ENCODE results near the gene RINL. TPM values are rescaled to one million over a fixed set of nuclear protein-coding genes. Genes with fewer than 3 reads are reported as not detected.
A peak's percentile ranks its signal among the peaks of the same experiment; 100 is the strongest.

RINL gene
- total and polyA plus RNA-seq, 2 donors from 2014 or later = 9.5 to 13.0 TPM

DNA sequence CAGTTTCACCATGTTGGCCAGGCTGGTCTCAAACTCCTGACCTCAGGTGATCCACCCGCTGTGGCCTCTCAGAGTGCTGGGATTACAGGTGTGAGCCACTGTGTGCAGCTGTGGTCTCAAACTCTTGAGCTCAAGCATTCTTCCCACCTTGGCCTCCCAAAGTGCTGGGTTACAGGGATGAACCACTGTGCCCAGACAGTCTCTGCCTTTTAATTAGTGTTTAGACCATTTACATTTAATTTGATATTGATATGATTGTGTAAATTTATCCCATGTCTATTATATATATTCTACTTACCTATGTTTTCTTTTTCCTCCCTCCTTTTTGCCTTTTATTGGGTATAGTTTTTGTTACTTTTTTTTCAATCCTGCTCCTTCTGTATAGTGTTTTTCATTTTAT lies 23.6 kb upstream of the RINL start:
- Histone ChIP-seq H3K4me3 (ENCODE audit: low read length in 3 of 3) (no peak overlapping the region), H3K9ac (ENCODE audit: low read length in 3 of 3) (no peak overlapping the region), H3K36me3 (ENCODE audit: control insufficient read depth in 2 of 3, insufficient read depth in 3 of 3, low read length in 3 of 3) (peaks cover 0 to 8% (median 5%) of the 10 kb centered on the region in 3 donors), H3K27me3 (ENCODE audit: control insufficient read depth, insufficient read depth, low read length) (no peaks in the 10 kb centered on the region), H3K27ac (ENCODE audit: low read depth in 2 of 2, low read length in 2 of 2) (no peak overlapping the region), H3K4me1 (ENCODE audit: control insufficient read depth in 2 of 3, insufficient read depth in 2 of 3, low read depth in 1 of 3, low read length in 3 of 3) (peaks cover 4 to 9% (median 9%) of the 10 kb centered on the region in 3 donors), H3K9me3 (ENCODE audit: control insufficient read depth in 2 of 3, insufficient read depth in 1 of 3, low read length in 3 of 3) (peaks cover 0 to 3% (median 0%) of the 10 kb centered on the region in 3 donors)
- FAIRE-seq (no peak), DNase-seq (no peak)
- intact Hi-C loops (cut with DNase I) = no loop called here
- TF ChIP-seq CTCF (IDR thresholded peaks at IDR 0.05; ENCODE audit: borderline replicate concordance, extremely low read depth, insufficient read depth) = no peak

DNA sequence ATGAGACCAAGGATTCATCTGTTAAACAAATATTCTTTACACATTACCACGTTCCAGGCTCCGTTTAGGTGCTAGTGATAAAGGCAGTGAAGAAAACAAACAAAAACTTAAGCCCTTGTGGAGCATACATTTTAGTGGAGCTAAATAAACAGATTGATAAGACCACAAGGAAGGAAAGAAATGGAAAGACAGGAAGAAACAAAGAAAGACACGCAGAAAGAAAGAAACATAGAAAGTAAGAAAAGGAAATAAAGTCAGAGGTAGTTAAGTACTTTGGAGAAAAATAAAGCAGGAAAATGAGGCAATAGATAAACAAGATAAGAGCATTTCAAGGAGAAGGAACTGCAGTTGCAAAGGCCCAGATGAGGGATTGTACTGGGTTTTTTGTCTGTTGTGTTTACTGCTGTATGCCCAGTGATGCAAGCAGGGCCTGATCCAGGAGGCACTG lies 22.7 kb upstream of the RINL start:
- H3K27ac ChIP-seq (ENCODE audit: low read depth in 2 of 2, low read length in 2 of 2) = no peak overlapping the region
- no peaks in the 10 kb centered on the region for H3K27me3 ChIP-seq (ENCODE audit: control insufficient read depth, insufficient read depth, low read length)
- H3K9me3 ChIP-seq (ENCODE audit: control insufficient read depth in 2 of 3, insufficient read depth in 1 of 3, low read length in 3 of 3) = peaks cover 0 to 3% (median 0%) of the 10 kb centered on the region in 3 donors
- intact Hi-C loops (cut with DNase I) = no loop called here
- FAIRE-seq (no peak), DNase-seq (no peak)
- peak overlapping the region; percentile 11 to 74 (median 73) for H3K4me3 ChIP-seq (ENCODE audit: low read length in 3 of 3)
- H3K9ac ChIP-seq (ENCODE audit: low read length in 3 of 3) = peak overlapping the region; percentile 72 to 90 (median 77)
- H3K36me3 ChIP-seq (ENCODE audit: control insufficient read depth in 2 of 3, insufficient read depth in 3 of 3, low read length in 3 of 3) = peaks cover 0 to 8% (median 5%) of the 10 kb centered on the region in 3 donors
- TF ChIP-seq CTCF (IDR thresholded peaks at IDR 0.05; ENCODE audit: borderline replicate concordance, extremely low read depth, insufficient read depth) = no peak
- H3K4me1 ChIP-seq (ENCODE audit: control insufficient read depth in 2 of 3, insufficient read depth in 2 of 3, low read depth in 1 of 3, low read length in 3 of 3) = peaks cover 4 to 11% (median 9%) of the 10 kb centered on the region in 3 donors

DNA sequence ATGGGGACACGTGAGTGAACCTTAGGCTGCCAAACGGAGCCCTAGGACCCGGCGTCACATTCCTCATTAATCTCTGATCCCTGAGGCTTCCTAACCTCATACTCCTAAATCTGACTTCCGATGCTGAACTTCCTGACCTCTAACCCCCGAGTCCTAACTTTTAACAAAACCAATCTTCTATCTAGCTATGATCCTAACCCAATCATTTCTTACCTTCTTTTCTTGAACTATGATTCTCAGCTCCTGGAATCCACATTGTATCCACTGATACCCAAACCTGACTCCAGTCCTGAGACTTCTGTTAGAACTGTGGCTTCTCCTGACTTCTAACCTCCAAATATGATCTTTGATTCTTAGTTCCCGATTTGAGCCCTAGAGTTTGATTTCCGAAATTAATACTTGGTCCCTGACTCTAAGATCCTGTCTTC lies 22.1 kb upstream of the RINL start:
- FAIRE-seq (no peak), DNase-seq (no peak)
- peak overlapping the region; percentile 72 to 90 (median 77) for H3K9ac ChIP-seq (ENCODE audit: low read length in 3 of 3)
- no peaks in the 10 kb centered on the region for H3K27me3 ChIP-seq (ENCODE audit: control insufficient read depth, insufficient read depth, low read length)
- peaks cover 0 to 4% (median 0%) of the 10 kb centered on the region in 3 donors for H3K36me3 ChIP-seq (ENCODE audit: control insufficient read depth in 2 of 3, insufficient read depth in 3 of 3, low read length in 3 of 3)
- H3K27ac ChIP-seq (ENCODE audit: low read depth in 2 of 2, low read length in 2 of 2) = peak overlapping the region; percentile 72 to 90
- peaks cover 4 to 11% (median 9%) of the 10 kb centered on the region in 3 donors for H3K4me1 ChIP-seq (ENCODE audit: control insufficient read depth in 2 of 3, insufficient read depth in 2 of 3, low read depth in 1 of 3, low read length in 3 of 3)
- H3K9me3 ChIP-seq (ENCODE audit: control insufficient read depth in 2 of 3, insufficient read depth in 1 of 3, low read length in 3 of 3) = peaks cover 0 to 3% (median 0%) of the 10 kb centered on the region in 3 donors
- peak overlapping the region; percentile 73 to 86 (median 74) for H3K4me3 ChIP-seq (ENCODE audit: low read length in 3 of 3)
- TF ChIP-seq CTCF (IDR thresholded peaks at IDR 0.05; ENCODE audit: borderline replicate concordance, extremely low read depth, insufficient read depth) = no peak
- intact Hi-C loops (cut with DNase I) = no loop called here

Data from kidney (tissue), 14 donors.